GM21737 (cell line): ENCODE results near the gene BCAM.

Experiments used
- ATAC-seq: cut with Tn5 transposase; IDR thresholded peaks from one replicate; pipeline ENCODE4 v1.9.1; 2021; ENCODE audit warnings: mild to moderate bottlenecking, moderate library complexity; ENCODE audit not compliant: unreplicated experiment

Gene BCAM

DNA sequence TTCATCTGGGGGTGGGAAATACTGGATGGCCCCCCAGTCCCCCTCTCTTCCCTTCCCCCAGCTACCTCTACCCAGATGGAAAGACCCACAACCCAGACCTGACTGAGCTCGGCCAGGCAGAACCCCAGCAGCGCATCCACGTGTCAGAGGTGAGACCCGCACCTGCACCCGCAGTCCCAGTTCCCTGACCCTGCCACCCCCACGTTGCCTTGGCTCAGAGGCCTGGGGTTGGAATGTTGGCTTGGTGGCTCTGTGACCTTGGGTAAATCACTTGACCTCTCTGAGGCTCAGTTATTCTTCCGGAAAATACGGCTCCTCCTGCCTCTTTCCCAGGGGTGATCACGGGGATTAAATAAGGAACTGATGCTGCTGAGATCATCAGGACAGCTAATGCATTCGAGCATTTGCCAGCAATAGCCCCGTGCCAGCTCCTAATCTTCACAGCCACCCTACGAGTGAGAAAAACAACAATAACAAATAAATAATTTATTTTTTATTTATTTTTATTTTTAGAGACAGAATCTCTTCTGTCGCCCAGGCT, 18.9 kb upstream of the BCAM start:
- no peak for ATAC-seq

DNA sequence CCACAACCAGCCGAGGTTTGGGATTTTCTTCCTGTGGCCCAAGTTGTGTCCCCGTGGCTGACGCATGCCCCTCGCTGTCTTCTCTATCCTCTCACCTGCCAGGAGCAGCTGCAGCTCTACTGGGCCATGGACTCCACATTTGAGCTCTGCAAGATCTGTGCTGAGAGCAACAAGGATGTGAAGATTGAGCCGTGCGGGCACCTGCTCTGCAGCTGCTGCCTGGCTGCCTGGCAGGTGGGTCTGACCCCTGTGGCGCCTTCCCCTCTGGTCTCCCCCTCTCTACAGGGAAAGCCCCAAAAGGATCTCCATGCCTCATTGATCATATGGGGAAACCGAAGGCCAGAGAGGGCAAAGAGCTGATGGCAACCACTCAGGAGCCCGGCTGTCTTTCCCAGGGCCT, 16.6 kb upstream of the BCAM start:
- no peak for ATAC-seq

DNA sequence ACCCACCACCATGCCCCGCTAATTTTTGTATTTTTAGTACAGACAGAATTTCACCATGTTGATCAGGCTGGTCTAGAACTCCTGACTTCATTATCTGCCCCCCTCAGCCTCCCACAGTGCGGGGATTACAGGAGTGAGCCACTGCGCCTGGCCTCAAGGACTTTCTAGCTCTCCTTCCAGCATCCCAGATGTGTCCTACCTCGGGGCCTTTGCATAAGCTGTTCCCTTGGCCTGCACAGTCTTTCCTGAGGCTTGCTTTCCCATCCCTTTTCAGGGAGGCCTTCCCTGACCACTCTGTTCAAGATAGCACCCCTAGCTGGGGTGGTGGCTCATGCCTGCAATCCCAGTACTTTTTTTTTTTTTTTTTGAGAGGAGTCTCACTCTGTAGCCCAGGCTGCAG, 14.3 kb upstream of the BCAM start:
- ATAC-seq = no peak

DNA sequence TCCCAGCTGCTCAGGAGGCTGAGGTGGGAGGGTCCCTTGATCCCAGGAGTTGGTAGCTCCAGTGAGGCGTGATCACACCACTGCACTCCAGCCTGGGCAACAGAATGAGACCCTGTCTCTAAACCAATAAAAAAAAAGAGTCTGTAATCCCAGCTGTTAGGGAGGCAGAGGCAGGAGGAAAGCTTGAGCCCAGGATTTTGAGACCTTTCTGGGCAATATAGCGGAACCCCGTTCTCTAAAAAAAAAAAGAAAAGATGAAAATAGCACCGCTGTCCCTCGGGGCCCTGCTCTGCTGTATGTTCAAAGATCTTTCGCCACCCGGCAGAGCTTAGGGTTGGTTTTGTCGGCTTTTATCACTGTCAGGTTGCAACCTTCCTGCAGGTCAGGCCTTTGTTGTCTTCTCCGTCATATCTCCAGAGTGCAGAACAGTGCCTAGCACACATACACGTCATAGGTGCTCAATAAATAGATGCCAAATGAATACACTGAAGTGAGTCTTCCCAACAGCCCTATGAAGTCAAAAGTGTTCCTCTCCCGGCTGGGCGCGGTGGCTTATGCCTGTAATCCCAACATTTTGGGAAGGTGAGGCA, 13.4 kb upstream of the BCAM start:
- no peak for ATAC-seq

DNA sequence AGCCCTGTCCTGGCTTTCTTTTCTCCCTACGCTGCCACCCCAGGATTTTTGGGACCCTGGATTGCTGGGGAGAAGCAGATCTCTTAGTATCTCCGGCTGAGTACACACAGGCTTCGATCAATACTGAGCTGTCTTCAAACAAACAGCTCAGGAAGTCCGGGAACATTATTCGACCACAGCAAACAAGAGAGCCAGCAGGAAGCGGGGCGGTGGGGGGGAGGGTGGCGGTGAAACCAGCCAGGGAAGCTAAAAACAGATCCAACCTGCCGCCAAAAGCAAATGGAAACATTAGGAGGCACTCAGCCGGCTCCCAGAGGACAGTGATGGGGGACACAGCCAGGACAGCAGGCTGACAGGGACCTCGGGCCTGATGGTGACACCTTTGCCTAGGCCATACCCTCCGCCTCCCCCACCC, 12.2 kb upstream of the BCAM start:
- ATAC-seq = no peak

DNA sequence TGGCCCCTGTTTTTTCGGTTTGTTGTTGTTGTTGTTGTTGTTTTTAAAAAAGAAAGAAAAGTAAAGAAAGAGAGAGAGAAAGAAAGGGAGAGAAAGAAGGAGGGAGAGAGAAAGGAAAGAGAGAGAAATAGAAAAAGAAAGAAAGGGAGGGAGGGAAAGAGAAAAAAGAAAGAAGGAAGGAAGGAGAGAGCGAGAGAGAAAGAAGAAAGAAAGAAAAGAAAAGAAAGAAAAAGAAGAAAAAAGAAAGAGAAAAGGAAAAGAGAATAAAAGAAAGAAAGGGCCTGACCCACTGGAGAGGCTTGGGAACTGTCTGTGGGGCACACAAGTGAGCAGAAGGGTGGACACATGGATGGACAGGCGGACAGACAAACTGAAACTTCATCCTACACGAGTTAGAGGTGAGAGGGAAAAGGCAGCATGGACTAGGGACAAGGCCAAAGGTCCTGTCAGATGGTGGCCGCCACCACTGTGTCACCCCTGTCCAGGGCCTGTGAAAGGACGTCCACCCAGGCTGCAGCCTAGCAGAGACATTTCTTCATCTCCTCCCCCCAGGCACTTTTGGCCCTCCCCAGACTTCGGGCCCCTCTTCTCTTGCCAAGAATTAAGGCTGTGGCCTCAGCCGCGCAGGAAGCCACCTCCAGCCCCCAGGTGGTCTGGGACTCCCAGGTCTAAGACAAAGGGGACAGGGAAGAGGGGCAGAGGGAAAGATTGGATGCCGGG, 9.1 kb upstream of the BCAM start:
- ATAC-seq = no peak

DNA sequence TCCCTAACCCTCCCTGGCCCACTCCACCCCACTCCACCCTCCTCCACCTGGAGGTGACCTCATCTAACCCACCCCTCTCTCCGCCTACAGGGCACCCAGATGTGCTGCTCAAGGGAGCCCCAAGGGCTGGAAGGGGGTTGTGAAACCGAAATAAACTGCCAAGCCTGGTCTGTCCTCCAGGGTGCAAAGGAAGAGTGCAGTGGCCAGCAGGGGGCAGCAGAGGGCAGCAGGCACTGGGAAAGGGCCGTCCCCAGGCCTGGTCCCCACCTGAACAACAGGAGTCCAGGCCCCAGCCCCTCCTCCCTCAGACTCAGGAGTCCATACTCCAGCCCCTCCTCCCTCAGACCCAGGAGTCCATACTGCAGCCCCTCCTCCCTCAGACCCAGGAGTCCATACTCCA, 8.4 kb upstream of the BCAM start:
- ATAC-seq = no peak

DNA sequence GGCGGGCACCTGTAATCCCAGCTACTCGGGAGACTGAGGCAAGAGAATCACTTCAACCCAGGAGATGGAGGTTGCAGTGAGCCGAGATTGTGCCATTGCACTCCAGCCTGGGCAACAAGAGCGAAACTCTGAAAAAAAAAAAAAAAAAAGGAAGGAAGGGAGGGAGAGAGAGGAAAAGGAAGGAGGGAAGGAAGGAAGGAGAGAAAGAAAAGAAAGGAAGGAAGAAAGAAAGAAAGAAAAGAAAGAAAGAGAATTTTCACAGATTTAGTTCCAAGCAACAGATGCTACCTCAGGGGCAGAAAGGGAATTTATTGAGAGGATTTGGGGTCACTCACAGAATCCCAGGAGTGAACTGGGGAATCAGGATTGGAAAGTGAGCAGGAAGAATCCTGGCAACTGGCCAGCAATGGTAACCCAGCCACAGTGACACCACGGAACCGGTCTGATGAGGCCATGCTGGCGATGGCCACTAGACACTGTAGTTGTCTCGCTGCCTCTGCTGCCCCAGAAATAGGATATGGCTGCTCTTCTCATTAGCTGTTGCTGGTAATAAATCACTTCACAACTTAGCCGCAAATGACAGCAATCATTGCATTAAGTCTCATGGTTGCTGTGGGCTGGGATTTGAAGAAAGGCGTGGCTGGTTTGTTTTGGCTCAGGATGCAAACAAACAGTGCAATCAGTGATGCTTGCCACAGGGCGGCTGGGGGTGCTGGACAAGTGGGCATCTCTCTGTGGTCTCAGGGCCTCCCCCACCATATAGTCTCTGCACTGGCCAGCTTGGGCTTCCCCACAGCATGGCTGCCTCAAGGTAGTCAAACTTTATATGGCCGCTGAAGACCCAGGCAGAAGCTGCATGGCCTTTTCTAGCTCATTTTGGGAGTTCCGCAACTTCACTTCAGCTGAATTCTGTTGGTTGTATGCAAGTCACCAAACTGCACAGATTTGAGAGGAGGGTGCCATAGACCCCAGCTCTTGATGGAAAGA, 5.2 kb upstream of the BCAM start:
- no peak for ATAC-seq

DNA sequence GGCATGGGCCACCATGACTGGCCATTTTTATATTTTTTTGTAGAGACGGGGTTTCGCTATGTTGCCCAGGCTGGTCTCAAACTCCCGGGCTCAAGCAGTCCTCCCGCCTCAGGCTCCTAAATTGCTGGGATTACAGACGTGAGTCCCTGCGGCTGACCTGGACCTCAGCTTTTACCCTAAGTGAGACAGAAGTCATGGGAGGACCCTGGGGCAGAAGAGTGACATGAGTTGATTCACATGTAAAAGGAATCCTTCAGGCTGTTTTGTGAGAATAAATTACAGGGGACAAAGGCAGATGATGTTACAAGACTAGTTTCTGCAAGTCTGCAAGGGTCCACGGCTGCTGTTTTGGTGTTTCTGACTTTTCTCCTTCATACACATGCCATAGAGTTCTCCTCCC, 2.6 kb upstream of the BCAM start:
- no peak for ATAC-seq

DNA sequence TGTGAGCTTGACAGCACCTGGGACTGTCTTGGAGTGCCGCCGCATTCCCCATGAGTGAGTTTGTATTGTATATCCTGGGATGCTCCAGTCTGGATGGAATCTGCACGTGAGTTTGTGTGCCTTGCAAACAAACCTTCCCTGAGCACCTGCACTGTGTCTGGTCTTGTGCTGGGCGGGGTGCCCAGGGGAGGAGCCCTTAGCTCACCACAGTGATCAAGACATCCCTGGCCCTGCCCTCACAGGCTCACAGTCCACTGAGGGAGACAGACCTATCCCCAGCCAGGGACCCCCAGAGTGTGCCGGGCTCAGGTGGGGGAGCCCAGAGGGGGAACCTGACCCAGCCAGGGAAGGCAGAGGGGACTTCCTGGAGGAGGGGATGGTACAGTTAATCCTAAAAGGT, 1.7 kb upstream of the BCAM start:
- no peak for ATAC-seq

DNA sequence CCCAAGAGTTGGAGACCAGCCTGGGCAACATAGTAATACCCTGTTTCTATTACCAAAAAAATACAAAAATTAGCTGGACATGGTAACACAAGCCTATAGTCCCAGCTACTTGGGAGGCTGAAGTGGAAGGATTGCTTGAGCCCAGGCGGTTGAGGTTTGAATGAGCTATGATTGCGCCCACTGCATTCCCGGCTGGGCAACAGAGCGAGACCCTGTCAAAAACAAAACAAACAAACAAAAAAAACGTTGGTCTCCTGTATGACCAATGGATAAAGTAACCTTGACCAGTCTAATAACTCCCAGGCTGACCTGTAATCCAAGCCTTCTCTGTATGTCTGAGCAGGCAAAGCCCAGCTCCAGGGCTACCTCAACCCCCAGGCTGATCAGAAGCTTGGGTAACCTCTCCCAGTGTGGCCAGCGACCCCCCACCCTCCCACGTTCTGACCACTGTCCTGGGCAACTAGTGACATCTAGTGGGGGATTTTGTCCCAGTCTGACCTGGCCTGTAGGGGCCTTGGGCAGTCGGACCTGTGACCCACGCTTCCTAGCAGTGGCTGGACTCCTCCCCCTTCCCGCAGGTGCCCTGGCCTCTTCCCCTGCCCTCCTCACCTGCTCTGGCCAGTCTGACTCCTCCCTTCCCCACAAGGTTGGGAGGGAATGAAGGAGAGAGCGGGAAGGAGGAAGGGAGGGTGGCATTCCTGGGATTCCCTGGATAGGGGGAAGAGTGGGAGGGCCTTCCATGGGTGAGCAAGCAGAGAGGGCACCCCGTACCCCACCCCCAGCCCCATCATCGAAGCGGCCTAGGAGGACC, 1.0 kb upstream of the BCAM start:
- no peak for ATAC-seq

DNA sequence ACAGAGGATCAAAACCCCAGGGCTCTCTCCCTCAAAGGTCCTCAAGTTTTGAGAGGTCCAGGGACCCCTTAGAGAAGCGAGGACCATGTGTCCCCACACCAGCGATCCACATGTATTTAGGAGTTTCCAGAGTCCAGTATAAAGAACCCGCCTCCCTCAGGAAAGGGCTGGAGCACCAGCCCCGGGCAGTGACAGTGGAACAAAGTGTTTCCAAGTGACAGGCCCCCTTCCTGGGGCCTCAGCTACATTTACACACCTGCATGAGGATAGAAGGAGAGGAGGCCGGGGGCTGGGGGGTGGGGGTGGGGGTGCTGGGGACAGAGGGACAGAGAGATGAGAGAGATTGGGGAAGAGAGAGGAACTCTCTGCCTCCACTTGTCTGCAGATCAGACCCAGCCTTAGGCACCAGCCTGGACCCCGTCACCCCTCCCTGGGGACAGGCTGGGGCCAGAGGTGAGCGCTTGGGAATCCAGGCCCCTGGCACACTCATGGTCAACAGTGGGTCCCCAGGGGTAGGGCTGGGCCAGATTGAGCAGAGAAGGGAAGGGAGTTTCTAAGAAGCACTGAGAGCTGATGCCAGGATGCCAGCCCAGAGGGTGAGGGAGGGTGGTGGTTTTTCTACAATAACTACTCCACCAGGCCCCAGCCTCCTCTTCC, 802 bp downstream of the BCAM start:
- no peak for ATAC-seq

DNA sequence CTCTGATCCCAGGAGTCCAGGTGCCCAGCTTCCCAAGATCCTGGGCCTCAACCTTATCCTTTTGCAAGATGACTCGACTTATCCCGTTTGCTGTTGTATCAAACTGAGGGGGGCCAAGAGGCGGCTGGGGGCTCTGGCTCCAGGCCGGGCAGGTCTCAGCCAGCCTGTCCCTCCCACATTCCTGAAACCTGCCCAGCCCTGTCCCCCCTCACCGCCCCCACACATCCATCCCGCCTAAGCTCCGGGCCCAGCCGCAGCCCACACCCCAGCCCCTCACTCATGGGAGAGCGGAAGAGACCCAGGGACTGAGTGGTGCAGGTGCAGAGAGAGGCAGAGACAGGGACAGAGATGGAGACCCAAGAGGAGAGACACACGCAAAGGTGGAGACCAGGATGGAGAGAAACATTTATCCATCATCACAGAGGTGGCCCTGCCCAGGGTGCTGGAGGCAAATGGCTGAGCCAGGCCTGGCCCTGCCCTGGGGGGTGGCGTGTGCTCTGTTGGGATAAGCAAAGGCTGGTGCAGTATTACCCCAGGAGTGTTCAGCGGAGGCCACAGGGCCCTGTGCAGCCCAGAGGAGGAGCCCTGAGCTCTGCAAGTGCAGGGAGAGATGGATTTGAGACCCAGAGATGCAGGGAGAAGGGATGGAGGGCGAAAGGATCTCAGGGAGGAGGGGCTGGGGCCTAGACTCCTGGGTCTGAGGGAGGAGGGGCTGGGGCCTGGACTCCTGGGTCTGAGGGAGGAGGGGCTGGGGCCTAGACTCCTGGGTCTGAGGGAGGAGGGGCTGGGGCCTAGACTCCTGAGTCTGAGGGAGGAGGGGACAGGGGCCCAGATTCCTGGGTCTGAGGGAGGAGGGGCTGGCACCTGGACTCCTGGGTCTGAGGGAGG, 1.6 kb downstream of the BCAM start:
- no peak for ATAC-seq

DNA sequence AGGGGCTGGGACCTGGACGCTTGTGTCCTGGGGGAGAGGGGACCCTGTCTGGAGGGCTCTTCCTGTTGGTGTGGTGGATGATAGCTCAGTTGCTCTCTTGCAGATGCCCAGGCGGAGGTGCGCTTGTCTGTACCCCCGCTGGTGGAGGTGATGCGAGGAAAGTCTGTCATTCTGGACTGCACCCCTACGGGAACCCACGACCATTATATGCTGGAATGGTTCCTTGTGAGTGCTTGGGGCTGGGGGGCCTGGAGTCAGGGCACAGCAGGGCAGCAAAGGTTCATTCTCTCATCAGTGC, 2.2 kb downstream of the BCAM start:
- ATAC-seq = no peak

DNA sequence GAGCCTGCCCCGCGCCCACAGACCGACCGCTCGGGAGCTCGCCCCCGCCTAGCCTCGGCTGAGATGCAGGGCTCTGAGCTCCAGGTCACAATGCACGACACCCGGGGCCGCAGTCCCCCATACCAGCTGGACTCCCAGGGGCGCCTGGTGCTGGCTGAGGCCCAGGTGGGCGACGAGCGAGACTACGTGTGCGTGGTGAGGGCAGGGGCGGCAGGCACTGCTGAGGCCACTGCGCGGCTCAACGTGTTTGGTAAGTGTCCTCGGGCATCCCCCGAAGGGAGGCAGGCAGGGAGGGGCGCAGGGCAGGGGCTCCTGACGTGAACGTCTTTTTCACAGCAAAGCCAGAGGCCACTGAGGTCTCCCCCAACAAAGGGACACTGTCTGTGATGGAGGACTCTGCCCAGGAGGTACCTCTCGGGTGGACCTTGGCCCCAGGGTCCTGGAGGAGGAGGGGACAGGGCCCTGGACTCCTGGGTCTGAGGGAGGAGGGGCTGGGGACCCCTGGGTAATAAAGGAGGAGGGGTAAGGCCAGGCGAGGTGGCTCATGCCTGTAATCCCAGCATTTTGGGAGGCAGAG, 3.3 kb downstream of the BCAM start:
- no peak for ATAC-seq

DNA sequence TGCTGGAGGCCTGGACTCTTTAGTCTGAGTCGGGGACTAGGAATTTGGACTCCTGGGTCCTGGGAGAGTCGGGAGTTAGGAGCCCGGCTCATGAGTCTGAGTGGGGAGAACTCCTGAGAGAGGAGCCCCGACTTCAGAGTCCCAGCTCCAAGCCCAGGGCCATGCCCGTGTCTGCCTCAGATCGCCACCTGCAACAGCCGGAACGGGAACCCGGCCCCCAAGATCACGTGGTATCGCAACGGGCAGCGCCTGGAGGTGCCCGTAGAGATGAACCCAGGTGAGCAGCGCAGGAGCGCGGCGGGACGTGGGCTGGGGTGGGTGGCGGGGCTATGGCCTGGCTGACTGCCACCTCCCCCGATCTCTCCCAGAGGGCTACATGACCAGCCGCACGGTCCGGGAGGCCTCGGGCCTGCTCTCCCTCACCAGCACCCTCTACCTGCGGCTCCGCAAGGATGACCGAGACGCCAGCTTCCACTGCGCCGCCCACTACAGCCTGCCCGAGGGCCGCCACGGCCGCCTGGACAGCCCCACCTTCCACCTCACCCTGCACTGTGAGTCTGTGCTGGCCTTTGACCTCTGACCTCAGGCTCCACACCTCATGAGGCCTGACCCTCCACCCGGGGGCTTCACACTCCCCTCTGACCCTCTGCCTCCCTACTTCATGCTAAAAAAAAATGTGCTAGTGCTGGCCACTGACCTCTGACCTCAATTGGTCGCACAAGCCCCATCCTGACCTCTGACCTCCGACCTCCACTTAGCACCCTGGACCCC, 4.4 kb downstream of the BCAM start:
- no peak for ATAC-seq

DNA sequence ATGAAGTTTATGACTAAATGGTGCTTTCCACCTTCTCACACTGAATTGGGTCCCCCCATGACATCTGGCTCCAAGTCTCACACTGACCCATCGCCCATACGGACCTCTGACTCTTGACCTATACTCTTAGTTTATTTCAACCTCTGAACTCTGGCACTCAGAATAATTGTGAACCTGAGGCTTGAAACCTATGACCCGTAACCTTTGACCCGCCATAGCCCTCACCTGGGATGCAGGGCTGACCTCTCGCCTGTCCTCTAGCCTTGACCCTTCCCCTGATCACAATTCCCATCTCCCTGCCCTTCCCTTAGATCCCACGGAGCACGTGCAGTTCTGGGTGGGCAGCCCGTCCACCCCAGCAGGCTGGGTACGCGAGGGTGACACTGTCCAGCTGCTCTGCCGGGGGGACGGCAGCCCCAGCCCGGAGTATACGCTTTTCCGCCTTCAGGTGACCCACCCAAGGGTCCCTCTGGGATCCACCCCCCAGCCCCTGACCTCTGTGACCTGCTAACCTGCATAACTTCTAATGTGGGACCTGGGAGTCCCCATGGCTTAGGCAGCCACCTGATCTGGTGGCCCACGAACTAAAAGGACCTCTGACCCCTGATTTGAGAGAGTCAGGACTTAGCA, 5.1 kb downstream of the BCAM start:
- no peak for ATAC-seq

DNA sequence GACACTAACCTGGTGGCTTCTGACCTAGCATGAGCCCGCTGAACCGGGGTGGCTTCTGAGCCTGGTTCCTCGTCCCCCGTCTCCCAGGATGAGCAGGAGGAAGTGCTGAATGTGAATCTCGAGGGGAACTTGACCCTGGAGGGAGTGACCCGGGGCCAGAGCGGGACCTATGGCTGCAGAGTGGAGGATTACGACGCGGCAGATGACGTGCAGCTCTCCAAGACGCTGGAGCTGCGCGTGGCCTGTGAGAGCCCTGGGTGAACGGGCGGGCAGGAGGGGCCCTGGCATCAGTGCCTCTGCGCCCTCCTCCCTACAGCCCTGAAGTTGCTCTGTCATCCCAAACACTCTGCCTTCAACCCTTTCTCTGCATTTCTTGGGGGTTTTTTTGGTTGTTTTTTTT, 5.6 kb downstream of the BCAM start:
- no peak for ATAC-seq
